Lung (tissue), 12 donors: ENCODE data around the gene BMP2K. TPM values are rescaled to one million over a fixed set of nuclear protein-coding genes. Genes with fewer than 3 reads are reported as not detected.
"Not testable (repeated sequence)": the region's sequence is repeated elsewhere in the genome, so short reads cannot be mapped to it uniquely, and the experiment has no call there.

Source experiments
- ATAC-seq: fragments of 200-7000 bp; cut with Tn5 transposase; one replicate; pipeline ENCODE4 v1.9.1; 2020; ENCODE audit warnings: moderate number of reproducible peaks; ENCODE audit not compliant: insufficient read depth, low FRiP score
- DNase-seq, 3 donors: peaks; one replicate each; pipeline ENCODE4 v3.0.0-alpha.2; 2013 to 2017
- H3K27ac ChIP-seq, 2 donors: one replicate each; pipeline ENCODE4 v1.5.1; 2013; ENCODE audit warnings: mild to moderate bottlenecking in 2 of 2, moderate library complexity in 2 of 2, control low read depth in 1 of 2, inconsistent platforms in 1 of 2, low read depth in 1 of 2, low read length in 1 of 2
- H3K27me3 ChIP-seq, 3 donors: one replicate each; pipeline ENCODE4 v1.5.1; 2013; ENCODE audit warnings: low read length in 2 of 3; ENCODE audit not compliant: control insufficient read depth in 3 of 3, insufficient read depth in 3 of 3
- H3K36me3 ChIP-seq, 4 donors: one replicate each; pipeline ENCODE4 v1.5.1; 2013; ENCODE audit warnings: low read length in 4 of 4, mild to moderate bottlenecking in 1 of 4, moderate library complexity in 1 of 4; ENCODE audit not compliant: control insufficient read depth in 4 of 4, insufficient read depth in 4 of 4
- H3K4me1 ChIP-seq, 5 donors: one replicate each; pipeline ENCODE4 v1.5.1; 2013; ENCODE audit warnings: low read length in 5 of 5, mild to moderate bottlenecking in 2 of 5, moderate library complexity in 1 of 5; ENCODE audit not compliant: control insufficient read depth in 5 of 5, insufficient read depth in 5 of 5
- H3K4me3 ChIP-seq: one replicate; pipeline ENCODE4 v1.5.1; 2013; ENCODE audit warnings: mild to moderate bottlenecking, control low read depth, moderate library complexity
- H3K9ac ChIP-seq, 2 donors: one replicate each; pipeline ENCODE4 v1.5.1; 2013; ENCODE audit warnings: low read length in 2 of 2, control low read depth in 1 of 2; ENCODE audit not compliant: insufficient read depth in 1 of 2
- H3K9me3 ChIP-seq, 4 donors: one replicate each; pipeline ENCODE4 v1.5.1; 2013; ENCODE audit warnings: low read length in 3 of 4, mild to moderate bottlenecking in 1 of 4, moderate library complexity in 1 of 4; ENCODE audit not compliant: control insufficient read depth in 4 of 4, insufficient read depth in 3 of 4
- CTCF ChIP-seq: IDR thresholded peaks from 2 replicates; pipeline ENCODE4 v1.5.1; 2012; ENCODE audit warnings: mild to moderate bottlenecking; ENCODE audit errors: control extremely low read depth, extremely low read depth
- WGBS, 2 donors: extraction: QIAGEN DNeasy Blood & Tissue Kit; methylation state at CpG; one replicate each; pipeline ENCODE4 v1.1.7; 2013; 5-methylcytosine and 5-hydroxymethylcytosine counted together
- polyA plus RNA-seq, 2 donors: library from polyadenylated mRNA; stranded (reverse); fragments of 200-250 nt; gene quantifications; one replicate each; pipeline ENCODE4 v1.2.1, GENCODE V29; 2013
- total RNA-seq, 2 donors: library from RNA; depleted of rRNA in 1 of 2; stranded (reverse); fragments of >200 nt in 1 of 2; gene quantifications; one replicate each; pipeline ENCODE4 v1.2.1, GENCODE V29; 2014 to 2021
- donor health status: control.
- donor health status: control.
- donor health status: Bipolar disorder and iron deficiency.
- donor health status: healthy.
- donor health status: DM: yes; HTN: yes; CAD: no.

Gene BMP2K
- total and polyA plus RNA-seq, 4 donors: 10.0 to 89.7 (median 26.0) TPM

GRCh38 chr4:78907638-78908037, 131.5 kb downstream of the BMP2K start:
- TF ChIP-seq CTCF: no peak
- WGBS, 2 donors: 83 to 98% methylated on average over 6 of the region's 6 CpGs
- Histone ChIP-seq H3K9ac (no peak overlapping the region), H3K27me3 (no peaks in the 10 kb centered on the region), H3K9me3 (no peaks in the 10 kb centered on the region), H3K4me3 (no peak overlapping the region), H3K27ac (no peak overlapping the region), H3K4me1 (peaks cover 0 to 1% (median 0%) of the 10 kb centered on the region in 5 donors), H3K36me3 (peaks cover 0 to 14% (median 7%) of the 10 kb centered on the region in 4 donors)
- no peak for DNase-seq
- no peak for ATAC-seq

- H3K27me3 ChIP-seq, H3K9me3 ChIP-seq, ATAC-seq, H3K27ac ChIP-seq, H3K9ac ChIP-seq, DNase-seq, H3K4me1 ChIP-seq, H3K4me3 ChIP-seq: not testable (repeated sequence)
- 97 to 99% methylated on average over 6 of the region's 6 CpGs for WGBS, 2 donors
- peaks cover 0 to 14% (median 7%) of the 10 kb centered on the region in 4 donors for H3K36me3 ChIP-seq
Observed at GRCh38 chr4:78908974-78909373, 132.8 kb downstream of the BMP2K start.

GRCh38 chr4:78910612-78911011, 134.5 kb downstream of the BMP2K start:
- Histone ChIP-seq H3K9me3 (no peaks in the 10 kb centered on the region), H3K9ac (no peak overlapping the region), H3K36me3 (peaks cover 0 to 17% (median 7%) of the 10 kb centered on the region in 4 donors), H3K27ac (no peak overlapping the region), H3K4me3 (no peak overlapping the region), H3K4me1 (peaks cover 0 to 1% (median 0%) of the 10 kb centered on the region in 5 donors), H3K27me3 (no peaks in the 10 kb centered on the region)
- no peak for TF ChIP-seq CTCF
- ATAC-seq (no peak), DNase-seq (no peak)
- WGBS, 2 donors: 97% methylated on average over 2 of the region's 2 CpGs

GRCh38 chr4:78922207-78922606, 146.1 kb downstream of the BMP2K start:
- Histone ChIP-seq H3K4me1 (no peaks in the 10 kb centered on the region), H3K27me3 (no peaks in the 10 kb centered on the region), H3K9ac (no peak overlapping the region), H3K4me3 (no peak overlapping the region), H3K36me3 (peaks cover 0 to 6% (median 0%) of the 10 kb centered on the region in 4 donors), H3K27ac (no peak overlapping the region), H3K9me3 (no peaks in the 10 kb centered on the region)
- no peak for DNase-seq
- 89 to 94% methylated on average over 4 of the region's 4 CpGs for WGBS, 2 donors
- no peak for ATAC-seq
- TF ChIP-seq CTCF: no peak
